Stomach (tissue), 9 donors: ENCODE results near the gene GPC6. TPM values are rescaled to one million over a fixed set of nuclear protein-coding genes. Genes with fewer than 3 reads are reported as not detected.

ENCODE experiments used
- DNase-seq, 2 donors: peaks; one replicate each; pipeline versions ENCODE4 v3.0.0 to v3.0.0-alpha.2; 2013 to 2019
- H3K27ac ChIP-seq, 5 donors: fragments of 200-600 bp in 4 of 5; sonication (generic) in 4 of 5; one replicate each; pipeline ENCODE4 v1.5.1; 2013 to 2019; ENCODE audit warnings: mild to moderate bottlenecking in 1 of 5, moderate library complexity in 1 of 5
- H3K27me3 ChIP-seq, 3 donors: fragments of 200-600 bp; sonication (generic); one replicate each; pipeline ENCODE4 v1.5.1; 2017 to 2019; ENCODE audit warnings: mixed run types in 1 of 3
- H3K36me3 ChIP-seq, 4 donors: fragments of 200-600 bp; sonication (generic); 1 replicate in 3 of 4; 2 replicates in 1 of 4; pipeline ENCODE4 v1.5.1; 2016 to 2019
- H3K4me1 ChIP-seq, 4 donors: fragments of 200-600 bp; sonication (generic); one replicate each; pipeline ENCODE4 v1.5.1; 2016 to 2019
- H3K4me3 ChIP-seq, 4 donors: fragments of 200-600 bp; sonication (generic) in 3 of 4; one replicate each; pipeline ENCODE4 v1.5.1; 2016 to 2019; ENCODE audit warnings: mild to moderate bottlenecking in 1 of 4
- H3K9me3 ChIP-seq, 4 donors: fragments of 200-600 bp; sonication (generic); one replicate each; pipeline ENCODE4 v1.5.1; 2016 to 2019
- CTCF ChIP-seq, 7 experiments: fragments of 450-650 bp in 4 of 7; fragments of 200-600 bp in 3 of 7; sonication (generic) in 3 of 7; IDR thresholded peaks; one replicate each; pipeline ENCODE4 v1.5.1; 2016 to 2019; ENCODE audit warnings: antibody characterized with exemption in 7 of 7, control low read depth in 2 of 7, mild to moderate bottlenecking in 1 of 7
- EP300 ChIP-seq: sonication (generic); formaldehyde crosslinking; IDR thresholded peaks from one replicate; pipeline ENCODE4 v1.6.1; 2017; ENCODE audit warnings: antibody characterized with exemption
- POLR2A ChIP-seq, 4 donors: fragments of 450-650 bp; IDR thresholded peaks; one replicate each; pipeline ENCODE4 v1.6.1; 2016; ENCODE audit warnings: antibody characterized with exemption in 4 of 4, control low read depth in 2 of 4, mild to moderate bottlenecking in 1 of 4, moderate library complexity in 1 of 4
- POLR2AphosphoS5 ChIP-seq, 3 donors: sonication (generic); formaldehyde crosslinking; IDR thresholded peaks; one replicate each; pipeline ENCODE4 v1.6.1; 2016; ENCODE audit warnings: antibody characterized with exemption in 3 of 3
- WGBS, 5 donors: extraction: QIAGEN DNeasy Blood & Tissue Kit in 3 of 5; methylation state at CpG; one replicate each; pipeline versions ENCODE4 v1.1.5 to v1.1.7; 2013 to 2018; 5-methylcytosine and 5-hydroxymethylcytosine counted together
- intact Hi-C: fragments of 100-400 bp; cut with DNase I; formaldehyde crosslinking; loops from one replicate; pipeline ENCODE4 v1.15.1; 2023; ENCODE audit warnings: low total_unique reads
- polyA plus RNA-seq, 3 donors: library from polyadenylated mRNA; stranded (reverse); fragments of 200-250 nt; gene quantifications; one replicate each; pipeline ENCODE4 v1.2.3, GENCODE V29; 2013
- total RNA-seq, 5 donors: library from RNA; depleted of rRNA; stranded (reverse); fragments of >200 nt; gene quantifications; one replicate each; pipeline versions ENCODE4 v1.1.0 to v1.2.3, GENCODE V29; 2014 to 2016
- donor health status: healthy with polysubstance abuse.
- donor health status: Bipolar disorder and iron deficiency.
- donor health status: healthy.

Gene GPC6
- total and polyA plus RNA-seq, 8 donors = 0.70 to 52.7 (median 5.6) TPM

DNA sequence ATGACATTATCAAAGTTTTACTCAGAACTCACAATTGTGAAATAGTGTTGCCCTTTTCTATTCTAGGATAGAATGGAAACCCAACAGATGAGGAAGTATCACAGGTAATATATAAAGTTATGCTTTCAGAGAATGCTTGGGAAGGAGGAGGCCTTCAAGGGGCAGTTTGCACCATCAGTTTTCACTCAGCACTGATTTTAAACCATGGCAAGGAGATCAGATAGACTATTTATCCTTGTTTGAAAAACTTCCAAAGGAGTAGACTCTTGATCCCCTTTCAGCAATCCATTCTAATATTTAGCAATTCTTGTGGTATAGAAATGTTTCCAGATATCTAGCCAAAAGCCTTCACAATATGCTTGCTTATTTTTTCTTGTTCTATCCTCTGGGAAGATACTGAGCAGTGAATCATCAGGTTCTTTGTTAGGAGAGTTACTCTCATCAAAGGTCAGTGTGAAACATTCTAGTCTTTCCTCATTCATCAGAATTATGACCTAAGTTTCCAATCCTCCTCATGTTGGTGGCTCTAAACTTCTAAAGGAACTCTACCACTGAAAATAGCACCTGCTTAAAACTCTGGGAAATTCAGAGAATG lies 3.8 kb downstream of the GPC6 start:
- intact Hi-C loops = no loop called here
- Histone ChIP-seq H3K27ac (peak overlapping the region in 1 of 5 donors; percentile 86), H3K9me3 (no peaks in the 10 kb centered on the region), H3K4me1 (peaks cover 0 to 19% (median 11%) of the 10 kb centered on the region in 4 donors), H3K36me3 (no peaks in the 10 kb centered on the region), H3K27me3 (peaks cover 0 to 40% (median 21%) of the 10 kb centered on the region in 3 donors), H3K4me3 (no peak overlapping the region)
- DNase-seq = no peak
- no peak for TF ChIP-seq EP300
- no peak for TF ChIP-seq CTCF (IDR thresholded peaks at IDR 0.05)
- TF ChIP-seq POLR2AphosphoS5 (IDR thresholded peaks at IDR 0.05) = no peak
- no peak for TF ChIP-seq POLR2A (IDR thresholded peaks at IDR 0.05)

DNA sequence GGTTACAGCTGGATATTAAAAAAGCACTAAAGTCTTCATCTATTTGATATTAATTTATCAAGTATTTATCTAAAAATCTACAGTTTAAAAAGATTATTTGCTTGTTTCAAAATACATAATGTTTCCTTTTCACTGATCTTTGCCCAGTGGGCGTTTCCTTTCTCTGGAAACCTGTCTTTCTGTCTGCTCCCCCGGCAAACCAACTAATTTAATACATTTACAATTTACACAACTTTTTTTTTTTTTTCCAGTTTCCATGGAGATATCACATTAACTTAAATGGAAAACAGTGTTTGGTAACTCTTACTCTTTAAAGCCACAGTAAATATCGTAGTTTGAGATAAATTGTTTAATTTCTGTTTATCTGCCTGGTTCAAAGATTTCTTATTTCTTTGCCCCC lies 5.3 kb downstream of the GPC6 start:
- H3K4me3 ChIP-seq = no peak overlapping the region
- no peaks in the 10 kb centered on the region for H3K36me3 ChIP-seq
- 16 to 45% (median 34%) methylated on average over 3 of the region's 3 CpGs for WGBS, 5 donors
- intact Hi-C loops = no loop called here
- peaks cover 0 to 16% (median 10%) of the 10 kb centered on the region in 4 donors for H3K4me1 ChIP-seq
- H3K27me3 ChIP-seq = peaks cover 0 to 26% (median 18%) of the 10 kb centered on the region in 3 donors
- no peaks in the 10 kb centered on the region for H3K9me3 ChIP-seq
- peak in 1 of 2 donors; percentile 59 for DNase-seq
- H3K27ac ChIP-seq = no peak overlapping the region
- no peak for TF ChIP-seq POLR2A (IDR thresholded peaks at IDR 0.05)
- TF ChIP-seq POLR2AphosphoS5 (IDR thresholded peaks at IDR 0.05) = no peak
- no peak for TF ChIP-seq EP300
- TF ChIP-seq CTCF (IDR thresholded peaks at IDR 0.05) = no peak

GRCh38 chr13:93233997-93234416 lies 7.4 kb downstream of the GPC6 start:
- H3K27ac ChIP-seq = no peak overlapping the region
- peaks cover 5 to 14% (median 8%) of the 10 kb centered on the region in 4 donors for H3K9me3 ChIP-seq
- no peak for TF ChIP-seq EP300
- TF ChIP-seq POLR2AphosphoS5 (IDR thresholded peaks at IDR 0.05) = no peak
- no peak for TF ChIP-seq POLR2A (IDR thresholded peaks at IDR 0.05)
- TF ChIP-seq CTCF (IDR thresholded peaks at IDR 0.05) = no peak
- H3K27me3 ChIP-seq = peaks cover 0 to 4% (median 0%) of the 10 kb centered on the region in 3 donors
- H3K4me1 ChIP-seq = no peaks in the 10 kb centered on the region
- no peak for DNase-seq
- no peak overlapping the region for H3K4me3 ChIP-seq
- H3K36me3 ChIP-seq = no peaks in the 10 kb centered on the region
- WGBS, 5 donors = 40 to 52% (median 44%) methylated on average over 3 of the region's 3 CpGs
- intact Hi-C loops = no loop called here

DNA sequence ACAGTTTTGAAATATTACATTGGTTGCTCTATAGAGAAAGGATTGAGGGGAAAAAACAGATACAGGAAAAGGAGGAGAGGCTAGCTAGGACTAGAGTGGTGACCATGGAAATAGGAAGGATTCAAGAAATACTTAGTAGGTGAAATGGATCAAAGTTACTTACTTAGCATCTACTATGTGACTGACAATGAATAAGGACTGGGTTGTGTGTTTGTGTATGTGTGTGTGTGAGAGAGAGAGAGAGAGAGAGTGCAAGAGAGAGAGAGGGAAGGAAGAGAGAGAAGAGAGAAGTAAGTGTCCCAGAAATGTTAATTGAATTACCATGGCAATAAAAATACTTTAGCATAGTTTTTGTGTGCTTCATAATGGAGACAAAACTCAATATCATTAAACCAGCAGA lies 7.9 kb downstream of the GPC6 start:
- intact Hi-C loops = no loop called here
- no peaks in the 10 kb centered on the region for H3K36me3 ChIP-seq
- no peak overlapping the region for H3K4me3 ChIP-seq
- DNase-seq = no peak
- H3K4me1 ChIP-seq = no peaks in the 10 kb centered on the region
- no peak overlapping the region for H3K27ac ChIP-seq
- H3K9me3 ChIP-seq = peaks cover 5 to 15% (median 10%) of the 10 kb centered on the region in 4 donors
- no peaks in the 10 kb centered on the region for H3K27me3 ChIP-seq
- TF ChIP-seq CTCF (IDR thresholded peaks at IDR 0.05) (no peak), POLR2AphosphoS5 (IDR thresholded peaks at IDR 0.05) (no peak), EP300 (no peak), POLR2A (IDR thresholded peaks at IDR 0.05) (no peak)
